Activated CD8-positive, alpha-beta T cell treated with anti-CD3 and anti-CD28 coated beads for 36 hours (primary cell): ENCODE results near the gene RASSF8. TPM values are rescaled to one million over a fixed set of nuclear protein-coding genes. Genes with fewer than 3 reads are reported as not detected.

Experiments
- ATAC-seq: fragments of 200-7000 bp; cut with Tn5 transposase; one replicate; pipeline ENCODE4 v1.10.0; 2021; ENCODE audit warnings: mild to moderate bottlenecking, moderate library complexity
- CTCF ChIA-PET: fragments of 350-600 bp; sonication (Branson Sonifier 250); formaldehyde crosslinking; loops from one replicate; lab custom pipeline; 2021; ENCODE audit warnings: antibody characterized with exemption; lab: Charles Lee
- POLR2A ChIA-PET: fragments of 350-600 bp; sonication (Branson Sonifier 250); formaldehyde crosslinking; loops from one replicate; lab custom pipeline; 2021; ENCODE audit warnings: antibody characterized with exemption; lab: Charles Lee
- DNase-seq: peaks from one replicate; pipeline ENCODE4 v3.0.0-alpha.2; 2020
- H3K27ac Mint-ChIP-seq: one replicate; pipeline ENCODE4 v1.8.0; 2021; ENCODE audit warnings: mild to moderate bottlenecking, mixed read lengths
- H3K27me3 Mint-ChIP-seq: one replicate; pipeline ENCODE4 v1.8.0; 2021; ENCODE audit warnings: mixed read lengths
- H3K36me3 Mint-ChIP-seq: one replicate; pipeline ENCODE4 v1.8.0; 2021; ENCODE audit warnings: low read depth, mixed read lengths
- H3K4me1 Mint-ChIP-seq: one replicate; pipeline ENCODE4 v1.8.0; 2021; ENCODE audit warnings: low read depth, mixed read lengths
- H3K4me3 Mint-ChIP-seq: one replicate; pipeline ENCODE4 v1.8.0; 2021; ENCODE audit warnings: mild to moderate bottlenecking, moderate library complexity, mixed read lengths
- H3K9me3 Mint-ChIP-seq: one replicate; pipeline ENCODE4 v1.8.0; 2021; ENCODE audit warnings: mixed read lengths
- intact Hi-C: fragments of 100-400 bp; cut with micrococcal nuclease; formaldehyde crosslinking; loops from one replicate; pipeline ENCODE4 v1.10.0; 2022
- total RNA-seq, 2 experiments: library from RNA; stranded (reverse); gene quantifications; one replicate each; pipeline ENCODE4 v1.2.3, GENCODE V29; 2021
- TF ChIP-seq, protein P1 (sequence below): fragments of 200-600 bp; IDR thresholded peaks from one replicate; pipeline ENCODE4 v1.8.0; 2022; ENCODE audit warnings: antibody characterized with exemption, mild to moderate bottlenecking

The RASSF8 gene
- total RNA-seq, 2 experiments from 2014 or later = not detected

DNA sequence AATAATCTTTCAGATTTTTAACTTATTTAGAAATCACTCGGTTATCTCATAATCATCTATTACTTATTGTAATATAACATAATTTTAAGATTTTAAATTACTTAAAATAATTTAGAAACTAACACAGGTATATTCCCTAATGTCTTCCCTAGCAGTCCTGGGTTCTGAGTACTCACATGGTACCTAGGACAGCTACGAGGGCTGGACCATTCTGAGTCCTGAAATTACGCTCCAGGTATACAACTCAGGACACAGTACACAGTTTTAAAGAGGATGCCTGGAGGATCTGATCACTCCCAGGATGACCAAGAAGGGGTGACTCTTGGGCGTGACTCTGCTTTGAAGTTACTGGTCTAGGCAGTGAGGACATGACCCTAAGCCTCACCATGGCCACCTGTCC is 9.1 kb upstream of the RASSF8 start:
- no peak for ATAC-seq
- ChIA-PET CTCF (no interaction called here), POLR2A (interaction anchor here (1.0 kb wide), 1 partner anchor 13 kb away, joined by 3 read pairs; no protein-coding TSS in a partner anchor)
- peaks cover 3% of the 10 kb centered on the region for H3K27me3 Mint-ChIP-seq
- no peak overlapping the region for H3K27ac Mint-ChIP-seq
- intact Hi-C loops = no loop called here
- no peaks in the 10 kb centered on the region for H3K9me3 Mint-ChIP-seq
- H3K36me3 Mint-ChIP-seq = no peaks in the 10 kb centered on the region
- H3K4me3 Mint-ChIP-seq = no peak overlapping the region
- DNase-seq = no peak
- TF ChIP-seq, protein P1, sequence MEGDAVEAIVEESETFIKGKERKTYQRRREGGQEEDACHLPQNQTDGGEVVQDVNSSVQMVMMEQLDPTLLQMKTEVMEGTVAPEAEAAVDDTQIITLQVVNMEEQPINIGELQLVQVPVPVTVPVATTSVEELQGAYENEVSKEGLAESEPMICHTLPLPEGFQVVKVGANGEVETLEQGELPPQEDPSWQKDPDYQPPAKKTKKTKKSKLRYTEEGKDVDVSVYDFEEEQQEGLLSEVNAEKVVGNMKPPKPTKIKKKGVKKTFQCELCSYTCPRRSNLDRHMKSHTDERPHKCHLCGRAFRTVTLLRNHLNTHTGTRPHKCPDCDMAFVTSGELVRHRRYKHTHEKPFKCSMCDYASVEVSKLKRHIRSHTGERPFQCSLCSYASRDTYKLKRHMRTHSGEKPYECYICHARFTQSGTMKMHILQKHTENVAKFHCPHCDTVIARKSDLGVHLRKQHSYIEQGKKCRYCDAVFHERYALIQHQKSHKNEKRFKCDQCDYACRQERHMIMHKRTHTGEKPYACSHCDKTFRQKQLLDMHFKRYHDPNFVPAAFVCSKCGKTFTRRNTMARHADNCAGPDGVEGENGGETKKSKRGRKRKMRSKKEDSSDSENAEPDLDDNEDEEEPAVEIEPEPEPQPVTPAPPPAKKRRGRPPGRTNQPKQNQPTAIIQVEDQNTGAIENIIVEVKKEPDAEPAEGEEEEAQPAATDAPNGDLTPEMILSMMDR = no peak
- no peaks in the 10 kb centered on the region for H3K4me1 Mint-ChIP-seq

DNA sequence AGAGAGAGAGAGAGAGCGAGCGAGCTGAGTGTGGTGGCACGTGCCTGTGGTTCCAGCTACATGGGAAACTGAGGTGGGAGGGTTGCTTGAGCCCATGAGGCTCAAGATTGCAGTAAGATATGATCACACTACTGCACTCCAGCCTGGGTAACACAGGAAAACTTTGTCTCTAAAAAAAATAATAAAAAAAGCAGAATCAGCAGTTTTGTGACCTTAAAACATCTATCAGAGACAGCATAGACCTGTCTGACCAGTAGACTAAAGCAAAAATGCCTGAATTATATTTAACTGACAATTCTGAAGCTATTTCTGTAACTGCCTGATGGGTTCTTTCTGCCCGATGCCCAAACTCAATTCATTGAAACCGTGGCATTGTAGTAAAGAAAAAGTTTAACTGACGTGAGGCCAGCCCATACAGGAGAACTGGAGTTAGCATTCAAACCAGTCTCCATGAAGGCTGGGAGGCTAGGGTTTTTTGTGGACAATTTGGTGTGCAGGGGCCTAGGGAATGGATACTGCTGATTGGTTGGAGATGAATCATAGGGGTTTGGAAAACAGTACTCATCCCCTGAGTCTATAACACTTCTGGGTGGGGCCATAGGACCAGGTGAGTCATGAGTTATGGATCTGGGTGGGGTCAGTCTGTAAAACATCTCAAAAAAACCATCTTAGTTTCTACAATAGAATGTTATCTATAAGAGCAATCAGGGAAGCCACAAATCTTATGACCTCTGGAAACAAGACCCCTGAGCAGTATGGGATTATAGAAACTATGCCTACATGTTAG is 8.0 kb upstream of the RASSF8 start:
- peak; percentile 7 for DNase-seq
- peak; percentile 47 for ATAC-seq
- ChIA-PET POLR2A (no interaction called here), CTCF (no interaction called here)
- H3K27me3 Mint-ChIP-seq = peaks cover 5% of the 10 kb centered on the region
- no peaks in the 10 kb centered on the region for H3K4me1 Mint-ChIP-seq
- H3K4me3 Mint-ChIP-seq = no peak overlapping the region
- no peak overlapping the region for H3K27ac Mint-ChIP-seq
- no peaks in the 10 kb centered on the region for H3K36me3 Mint-ChIP-seq
- no peaks in the 10 kb centered on the region for H3K9me3 Mint-ChIP-seq
- intact Hi-C loops = no loop called here
- TF ChIP-seq, protein P1 = no peak

DNA sequence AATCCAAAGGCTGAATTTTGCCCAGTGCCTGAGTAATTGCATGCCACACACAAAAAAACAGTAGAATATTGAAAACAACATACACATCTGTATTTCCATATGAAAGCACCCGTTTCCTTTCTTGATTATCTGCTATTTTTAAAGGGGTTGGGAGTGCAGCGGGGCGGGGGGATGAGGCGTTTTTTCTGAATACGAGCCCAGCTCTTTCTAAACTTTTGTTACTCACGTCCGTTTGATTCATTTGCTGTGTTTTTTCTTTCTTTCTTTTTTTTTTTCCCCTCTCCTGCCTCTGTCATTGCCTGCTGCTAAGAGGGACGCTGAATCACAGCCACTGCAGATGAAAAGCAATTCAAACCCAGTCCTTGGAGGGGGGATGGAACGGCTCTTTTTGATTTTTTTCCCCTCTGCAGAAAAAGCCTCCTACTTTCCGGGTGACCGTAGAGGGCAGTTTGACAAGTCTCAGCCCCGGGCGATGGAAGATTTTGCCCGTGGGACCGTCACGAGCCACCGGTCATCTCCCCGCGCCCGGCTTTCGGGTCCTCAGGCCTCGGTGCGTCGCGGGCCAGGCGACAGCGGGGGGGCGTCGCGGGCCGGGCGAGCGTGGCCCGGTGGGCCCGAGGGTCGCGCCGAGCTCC is 572 bp upstream of the RASSF8 start:
- H3K4me3 Mint-ChIP-seq = peak overlapping the region; percentile 51
- CTCF ChIA-PET = interaction anchor here (1.6 kb wide), 1 partner anchor 59 kb away, joined by 4 read pairs; no protein-coding TSS in a partner anchor
- H3K27ac Mint-ChIP-seq = no peak overlapping the region
- H3K9me3 Mint-ChIP-seq = no peaks in the 10 kb centered on the region
- POLR2A ChIA-PET = interaction anchor here (0.6 to 0.7 kb wide), 2 partner anchors 25 to 137 kb away, joined by 3 read pairs; no protein-coding TSS in a partner anchor
- H3K27me3 Mint-ChIP-seq = peaks cover 49% of the 10 kb centered on the region
- no peaks in the 10 kb centered on the region for H3K36me3 Mint-ChIP-seq
- ATAC-seq (peak; percentile 60), DNase-seq (peak; percentile 34)
- H3K4me1 Mint-ChIP-seq = peaks cover 11% of the 10 kb centered on the region
- intact Hi-C loops = no loop called here
- TF ChIP-seq, protein P1 = no peak

DNA sequence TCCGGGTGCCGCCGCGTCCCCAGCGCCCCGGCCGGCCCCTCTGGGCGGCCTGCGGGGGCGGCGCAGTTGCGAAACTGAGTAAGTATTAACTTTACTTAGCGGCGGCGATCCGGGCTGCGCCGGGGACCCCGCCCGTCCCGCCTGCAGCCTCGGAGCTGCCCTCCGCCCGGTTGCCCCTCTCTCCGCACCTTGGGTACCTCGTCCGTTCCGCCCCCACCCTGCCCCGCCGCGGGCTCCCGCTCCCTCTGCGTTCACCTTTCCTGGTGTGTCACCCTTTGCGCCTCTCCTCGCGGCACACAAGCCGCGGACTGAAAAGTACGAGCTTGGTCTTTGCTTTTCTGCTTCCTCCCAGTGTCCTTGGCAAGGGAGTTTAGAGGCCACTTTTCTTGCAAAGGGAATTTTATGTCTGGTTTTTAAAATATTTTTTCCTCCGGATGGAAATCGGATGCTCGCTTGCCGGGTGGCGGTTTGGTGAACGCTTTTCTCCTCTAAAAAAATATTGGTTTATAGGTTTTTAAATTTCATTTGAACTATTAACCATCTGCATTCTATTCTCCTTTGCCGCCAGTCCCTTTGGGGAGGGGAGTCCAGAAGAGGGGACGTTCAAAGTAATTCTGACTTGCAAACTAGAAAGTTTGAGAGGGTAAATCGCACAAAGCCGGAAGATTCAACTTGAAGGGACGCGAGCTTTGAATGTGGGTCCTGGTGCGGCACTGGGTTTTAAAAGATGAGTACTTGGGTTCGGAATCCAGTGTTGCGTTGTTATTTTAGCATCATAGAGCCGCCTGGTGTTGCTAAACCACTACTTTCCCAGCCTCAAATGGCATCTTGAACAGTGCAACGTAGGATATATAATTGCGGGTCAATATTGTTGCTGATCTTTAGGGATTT is 834 bp downstream of the RASSF8 start:
- no peaks in the 10 kb centered on the region for H3K36me3 Mint-ChIP-seq
- ChIA-PET CTCF (interaction anchor here (1.6 kb wide), 1 partner anchor 58 kb away, joined by 4 read pairs; no protein-coding TSS in a partner anchor), POLR2A (no interaction called here)
- TF ChIP-seq, protein P1 = no peak
- H3K27me3 Mint-ChIP-seq = peaks cover 53% of the 10 kb centered on the region
- intact Hi-C loops = no loop called here
- peak overlapping the region; percentile 63 for H3K4me3 Mint-ChIP-seq
- H3K4me1 Mint-ChIP-seq = peaks cover 11% of the 10 kb centered on the region
- H3K27ac Mint-ChIP-seq = no peak overlapping the region
- DNase-seq (peak; percentile 29), ATAC-seq (peak; percentile 35)
- no peaks in the 10 kb centered on the region for H3K9me3 Mint-ChIP-seq
